NCI-H128 (cell line): ENCODE measurements around the gene FSD1L.
"Not testable (repeated sequence)": the region's sequence is repeated elsewhere in the genome, so short reads cannot be mapped to it uniquely, and the experiment has no call there.

Experiments
- DNase-seq: peaks from one replicate; lab custom pipeline; 2025; ENCODE audit not compliant: unreplicated experiment; lab: John Stamatoyannopoulos, UW

Gene FSD1L

DNA sequence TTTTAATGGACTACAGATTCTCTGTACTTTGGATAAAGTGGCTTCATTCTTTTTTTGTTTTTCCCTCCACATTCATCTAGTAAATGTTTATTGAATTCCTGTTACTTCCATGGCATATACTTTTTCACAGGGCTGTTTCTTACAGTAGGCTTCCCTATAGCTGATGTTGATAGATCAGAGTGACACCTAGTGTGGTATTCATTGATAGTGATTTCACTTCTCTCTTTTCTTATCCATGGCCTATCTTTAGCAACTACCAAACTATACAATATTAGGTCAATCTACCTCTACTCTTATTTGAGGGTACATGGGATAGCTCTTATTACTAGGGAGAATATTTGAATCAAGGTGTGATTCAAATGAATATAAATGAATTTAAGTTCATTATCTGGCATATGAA, 35.8 kb downstream of the FSD1L start:
- no peak for DNase-seq

DNA sequence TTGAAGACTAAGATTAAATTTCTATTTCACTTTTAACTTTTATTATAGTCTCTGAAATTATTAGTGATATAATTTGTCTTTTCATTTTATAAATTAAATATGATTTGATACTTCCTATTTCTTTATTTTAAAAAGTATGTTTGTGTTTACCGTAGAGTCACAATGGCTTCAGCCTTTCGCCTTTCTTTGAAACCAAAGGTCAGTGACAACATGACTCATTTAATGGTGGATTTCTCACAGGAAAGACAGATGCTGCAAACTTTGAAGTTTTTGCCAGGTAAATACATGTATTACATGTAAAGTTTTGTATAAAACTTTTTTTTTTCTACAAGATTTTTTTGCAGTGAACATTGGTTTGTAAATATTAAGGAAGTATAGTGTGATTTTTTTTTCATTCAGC, 36.4 kb downstream of the FSD1L start:
- no peak for DNase-seq

DNA sequence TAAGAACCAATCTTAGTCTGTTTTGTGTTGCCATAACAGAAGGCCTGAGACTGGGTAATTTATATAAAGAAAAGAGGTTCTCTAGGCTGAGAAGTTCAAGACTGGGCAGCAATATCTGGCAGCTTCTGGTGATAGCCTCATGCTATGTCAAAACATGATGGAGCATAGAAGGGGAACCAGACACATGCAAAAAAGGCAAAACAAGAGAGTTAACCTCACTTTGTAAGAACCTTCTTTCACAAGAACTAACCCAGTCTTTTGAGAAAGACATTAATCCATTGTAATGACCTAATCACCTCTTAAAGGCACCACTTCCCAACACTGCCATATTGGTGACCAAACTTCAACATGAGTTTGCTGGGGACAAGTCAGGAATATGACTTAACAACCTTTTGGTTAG, 37.3 kb downstream of the FSD1L start:
- DNase-seq = no peak

DNA sequence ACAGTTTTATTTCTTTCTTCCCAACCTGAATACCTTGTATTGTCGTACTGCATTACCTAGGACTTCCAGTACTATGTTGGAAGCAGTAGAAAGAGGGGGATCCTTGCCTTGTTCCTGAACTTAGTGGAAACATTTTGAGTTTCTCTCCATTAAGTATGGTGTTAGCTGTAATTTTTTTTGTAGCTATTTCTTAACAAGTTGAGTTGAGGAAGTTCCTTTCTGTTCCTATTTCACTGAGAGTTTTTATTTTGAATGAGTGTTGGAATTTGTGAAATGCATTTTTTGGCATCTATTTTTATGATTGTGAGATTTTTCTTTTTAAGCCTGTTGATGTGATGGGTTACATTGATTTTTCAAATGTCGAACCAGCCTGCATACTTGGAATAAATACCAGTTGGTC, 49.0 kb downstream of the FSD1L start:
- no peak for DNase-seq

DNA sequence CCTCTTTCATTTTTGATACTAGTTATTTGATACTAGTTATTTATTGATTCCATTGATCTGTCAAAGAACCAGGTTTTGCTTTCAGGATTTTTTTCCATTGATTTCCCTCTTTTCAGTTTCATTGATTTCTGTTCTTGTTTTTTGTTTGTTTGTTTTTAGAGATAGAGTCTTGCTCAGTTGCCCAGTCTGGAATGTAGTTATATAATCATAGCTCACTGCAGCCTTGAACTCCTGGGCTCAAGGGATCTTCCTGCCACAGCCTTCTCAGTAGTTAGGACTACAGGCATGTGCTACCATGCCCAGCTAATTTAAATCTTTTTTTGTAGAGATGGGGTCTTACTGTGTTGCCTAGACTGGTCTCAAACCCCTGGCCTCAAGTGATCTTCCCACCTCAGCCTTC, 49.9 kb downstream of the FSD1L start:
- DNase-seq = no peak

DNA sequence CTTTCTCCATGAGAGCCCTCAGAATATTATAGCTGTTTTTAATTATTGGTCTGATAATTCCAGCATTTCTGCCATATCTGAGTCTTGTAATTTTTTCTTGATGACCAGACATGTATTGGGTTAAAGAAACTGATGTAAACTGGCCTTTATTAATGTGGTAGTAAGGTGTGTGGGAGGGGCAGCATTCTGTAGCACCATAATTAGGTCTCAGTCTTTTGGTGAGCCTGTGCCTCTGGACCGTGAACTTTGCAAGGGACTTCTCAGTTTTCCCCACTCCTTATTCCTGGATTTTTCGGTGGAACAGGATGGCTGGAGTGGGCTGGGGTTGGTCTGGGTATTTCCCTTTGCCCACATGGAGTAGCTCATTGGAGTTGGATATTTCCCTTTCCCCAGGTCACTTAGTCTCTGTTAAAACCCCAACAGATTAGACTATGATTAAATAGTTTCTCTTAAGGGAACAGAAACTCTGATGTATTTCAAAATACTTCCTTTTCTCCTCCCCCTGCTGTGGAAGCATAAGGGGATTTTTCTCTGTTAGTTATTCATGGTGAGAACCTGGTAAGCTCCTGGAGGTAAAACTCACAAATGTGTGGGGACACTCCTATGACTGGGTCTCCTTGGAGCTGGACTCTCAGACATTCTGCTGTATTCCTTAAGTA, 52.4 kb downstream of the FSD1L start:
- DNase-seq = no peak

DNA sequence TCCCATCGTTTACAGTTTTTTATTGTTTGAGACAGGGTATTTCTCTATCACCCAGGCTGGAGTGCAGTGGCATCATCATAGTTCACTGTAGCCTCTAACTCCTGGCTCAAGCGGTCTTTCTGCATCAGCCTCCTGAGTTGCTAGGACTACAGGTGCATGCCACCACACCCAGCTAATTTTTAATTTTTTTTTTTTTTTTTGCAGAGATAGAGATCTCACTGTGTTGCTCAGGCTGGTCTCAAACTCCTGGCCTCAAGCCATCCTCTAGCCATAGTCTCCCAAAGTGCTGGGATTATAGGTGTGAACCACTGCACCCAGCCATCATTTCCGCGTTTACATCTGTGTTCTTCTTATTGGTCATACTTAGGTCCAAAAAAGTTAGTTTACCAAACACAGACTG, 53.6 kb downstream of the FSD1L start:
- no peak for DNase-seq

DNA sequence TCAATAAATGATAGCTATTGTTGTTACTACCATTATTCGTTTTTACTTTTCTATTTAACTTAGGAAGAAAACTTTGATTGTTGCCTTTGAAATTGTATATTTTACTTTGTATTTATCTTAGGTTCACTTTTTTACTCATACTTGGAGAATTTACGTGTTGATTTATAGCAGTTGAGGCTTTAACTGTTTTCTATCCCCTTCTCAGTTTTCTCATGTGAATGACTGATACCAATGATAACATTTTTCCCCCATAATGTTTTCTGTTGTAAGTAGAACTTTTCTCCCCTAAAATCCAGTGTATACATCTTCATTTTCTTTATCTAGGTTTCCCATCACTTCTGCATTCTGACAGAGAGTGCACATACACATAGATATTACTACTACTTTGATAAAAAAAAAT, 54.4 kb downstream of the FSD1L start:
- DNase-seq = no peak

DNA sequence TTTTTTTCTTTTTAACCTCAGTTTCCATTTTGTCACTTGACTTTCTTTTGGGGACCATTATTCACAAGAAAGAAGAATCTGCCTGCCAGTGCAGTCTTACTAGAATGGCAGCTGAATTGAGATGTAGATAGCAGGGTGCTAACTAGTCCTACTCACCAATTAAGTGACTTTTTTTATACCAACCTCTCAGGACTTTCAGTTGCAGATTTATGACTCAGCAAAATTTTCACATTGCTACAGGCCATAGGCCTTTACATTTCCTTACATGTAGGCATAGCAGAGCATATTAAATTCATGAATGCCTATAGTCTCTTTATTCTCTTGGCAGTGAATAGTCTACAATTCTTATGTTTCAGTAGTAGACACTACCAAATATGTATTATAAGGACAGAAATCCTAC, 56.0 kb downstream of the FSD1L start:
- DNase-seq = no peak

DNA sequence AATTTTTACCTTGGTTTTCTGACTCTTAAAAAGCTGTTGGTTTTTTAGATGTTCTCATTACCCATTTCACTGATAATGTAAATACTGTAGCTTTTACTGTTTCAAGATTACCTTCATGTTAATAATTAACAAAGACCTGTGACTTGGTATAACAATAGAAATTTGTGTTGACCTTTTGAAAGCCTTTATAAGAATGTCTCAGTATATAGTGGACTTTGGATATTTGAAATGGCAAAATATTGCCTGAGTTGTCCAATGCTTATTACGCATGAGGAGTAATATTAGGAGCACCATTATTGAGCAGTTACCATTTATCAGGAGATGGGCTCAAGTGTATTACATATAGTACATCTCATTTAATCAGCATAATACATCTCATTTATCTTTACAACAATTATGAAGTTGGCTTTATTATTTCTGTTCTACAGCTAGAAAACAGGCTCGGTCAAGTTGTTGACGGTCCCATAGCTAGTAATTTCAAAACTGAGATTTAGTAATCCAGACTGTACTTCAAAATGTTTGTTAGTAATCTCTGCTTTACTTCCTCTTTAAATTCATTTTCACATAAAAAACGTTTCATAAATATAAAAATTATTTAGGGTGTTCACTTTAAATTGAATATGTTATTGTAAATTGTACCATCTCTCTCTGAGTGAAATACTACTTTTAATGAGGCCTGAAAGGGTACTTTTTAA, 59.4 kb downstream of the FSD1L start:
- no peak for DNase-seq

DNA sequence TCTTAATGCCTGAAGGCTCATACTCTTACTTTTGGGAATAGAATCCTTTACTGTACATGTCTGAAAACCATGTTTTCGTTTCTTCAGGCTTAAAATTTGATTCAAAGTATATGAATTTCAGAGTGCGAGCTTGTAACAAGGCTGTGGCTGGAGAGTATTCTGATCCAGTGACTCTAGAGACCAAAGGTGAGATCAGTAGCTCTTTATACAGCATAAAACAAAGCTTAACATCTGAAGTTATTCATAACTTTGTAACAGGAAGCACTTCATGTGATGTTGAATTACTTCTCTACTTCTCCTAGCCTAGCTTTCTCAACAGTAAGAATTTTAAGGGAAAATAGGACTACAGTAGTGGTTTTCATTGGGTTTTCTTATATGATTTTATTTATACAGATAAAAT, 60.7 kb downstream of the FSD1L start:
- no peak for DNase-seq

DNA sequence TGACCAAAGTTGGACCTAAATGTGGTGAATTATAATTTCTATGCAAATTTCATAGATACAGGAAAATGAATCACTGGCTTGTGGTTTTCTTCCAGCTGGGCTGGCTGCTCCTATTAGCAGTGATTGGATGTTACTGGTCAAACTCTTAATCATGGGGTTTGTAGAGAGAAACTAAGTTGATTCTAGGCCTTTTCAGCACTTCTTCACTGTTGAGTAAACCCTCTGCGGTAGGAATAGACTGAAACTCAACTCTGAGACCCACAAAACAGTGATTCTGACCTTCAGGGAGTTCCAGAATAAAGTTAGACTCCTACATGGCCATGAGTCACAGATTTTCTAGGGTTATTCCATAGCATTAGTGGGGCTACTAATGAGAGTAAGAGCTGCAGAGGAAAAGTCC, 62.2 kb downstream of the FSD1L start:
- no peak for DNase-seq

DNA sequence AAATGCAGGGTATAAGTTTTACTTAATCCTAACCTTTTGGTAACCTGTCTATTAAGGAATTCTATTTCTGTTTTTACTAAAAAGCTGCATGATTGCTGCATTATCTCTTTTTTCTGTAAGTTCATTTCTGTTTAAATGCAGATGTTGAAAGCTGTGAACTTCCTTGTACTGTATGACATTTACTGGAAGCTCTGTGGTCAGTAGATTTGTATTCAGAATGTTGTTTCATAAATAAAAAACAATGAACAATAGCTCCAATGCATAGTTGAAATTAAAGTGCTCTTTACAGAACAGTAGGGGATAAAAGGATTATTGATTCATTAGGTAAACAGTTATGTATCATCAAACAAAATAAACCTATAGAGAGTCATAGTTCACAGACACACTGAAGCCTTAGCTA, 63.6 kb downstream of the FSD1L start:
- DNase-seq = no peak

DNA sequence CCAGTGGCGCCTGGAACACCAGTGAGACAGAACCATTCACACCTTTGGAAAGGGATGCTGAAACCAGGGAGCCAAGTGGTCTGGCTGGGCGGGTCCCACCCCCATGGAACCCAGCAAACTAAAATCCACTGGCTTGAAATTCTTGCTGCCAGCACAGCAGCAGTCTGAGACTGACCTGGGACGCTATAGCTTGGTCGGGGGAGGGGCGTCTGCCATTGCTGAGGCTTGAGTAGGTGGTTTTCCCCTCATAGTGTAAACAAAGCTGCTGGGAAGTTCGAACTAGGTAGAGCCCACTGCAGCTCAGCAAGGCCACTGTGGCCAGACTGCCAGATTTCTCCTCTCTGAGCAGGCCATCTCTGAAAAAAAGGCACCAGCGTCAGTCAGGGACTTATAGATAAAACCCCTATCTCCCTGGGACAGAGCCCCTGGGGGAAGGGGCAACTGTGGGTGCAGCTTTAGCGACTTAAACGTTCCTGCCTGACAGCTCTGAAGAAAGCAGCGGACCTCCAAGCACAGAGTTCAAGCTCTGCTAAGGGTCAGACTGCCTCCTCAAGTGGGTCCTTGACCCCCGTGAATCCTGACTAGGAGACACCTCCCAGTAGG, 68.1 kb downstream of the FSD1L start:
- DNase-seq = no peak

DNA sequence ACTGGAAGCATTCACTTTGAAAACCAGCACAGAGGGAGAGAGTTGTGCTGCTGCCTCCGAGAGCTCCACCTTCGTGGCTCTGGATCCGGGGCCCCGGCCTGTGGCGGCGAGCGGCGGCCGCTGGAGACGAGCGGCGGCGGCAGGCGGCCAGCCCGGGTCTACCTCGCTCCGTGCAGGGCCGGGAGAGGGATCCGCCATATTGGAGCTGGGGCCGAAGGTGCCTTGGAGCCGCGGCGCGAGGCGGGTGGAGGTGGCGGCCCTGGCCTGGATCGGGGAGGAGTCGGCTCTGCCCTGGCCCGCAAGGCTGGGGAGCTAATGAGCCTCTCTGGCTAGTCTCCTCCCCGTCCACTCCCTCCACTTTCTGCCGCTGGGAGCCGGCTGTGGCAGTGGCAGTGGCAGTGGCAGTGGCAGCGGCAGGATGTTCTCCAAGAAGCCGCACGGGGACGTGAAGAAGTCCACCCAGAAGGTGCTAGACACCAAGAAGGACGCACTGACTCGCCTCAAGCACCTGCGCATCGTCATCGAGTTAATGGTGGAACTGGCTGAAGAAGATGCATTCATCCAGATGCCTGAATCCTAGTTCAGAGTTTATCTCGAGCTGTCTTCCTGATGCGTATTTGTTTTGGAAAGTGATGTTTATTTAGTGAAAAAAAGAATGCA, 72.0 kb downstream of the FSD1L start:
- DNase-seq = not testable (repeated sequence)

DNA sequence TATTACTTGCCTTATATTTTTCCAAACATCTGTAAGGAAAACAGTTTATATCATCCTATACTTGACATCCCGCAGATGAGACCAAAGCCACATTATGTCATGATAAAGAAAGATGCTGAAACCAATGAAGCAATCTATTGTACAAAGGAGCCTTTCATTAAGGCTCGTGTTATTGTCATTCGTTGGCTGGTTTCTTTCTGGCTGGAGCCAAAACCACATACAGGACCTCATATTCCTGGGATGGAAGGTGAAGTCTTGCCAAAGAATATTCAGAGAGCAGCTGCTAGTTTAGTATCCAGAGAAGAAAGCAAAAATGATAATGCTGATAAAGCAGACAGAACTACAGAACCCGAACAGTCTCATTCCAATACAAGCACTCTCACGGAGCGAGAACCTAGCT, 73.2 kb downstream of the FSD1L start:
- DNase-seq = not testable (repeated sequence)

DNA sequence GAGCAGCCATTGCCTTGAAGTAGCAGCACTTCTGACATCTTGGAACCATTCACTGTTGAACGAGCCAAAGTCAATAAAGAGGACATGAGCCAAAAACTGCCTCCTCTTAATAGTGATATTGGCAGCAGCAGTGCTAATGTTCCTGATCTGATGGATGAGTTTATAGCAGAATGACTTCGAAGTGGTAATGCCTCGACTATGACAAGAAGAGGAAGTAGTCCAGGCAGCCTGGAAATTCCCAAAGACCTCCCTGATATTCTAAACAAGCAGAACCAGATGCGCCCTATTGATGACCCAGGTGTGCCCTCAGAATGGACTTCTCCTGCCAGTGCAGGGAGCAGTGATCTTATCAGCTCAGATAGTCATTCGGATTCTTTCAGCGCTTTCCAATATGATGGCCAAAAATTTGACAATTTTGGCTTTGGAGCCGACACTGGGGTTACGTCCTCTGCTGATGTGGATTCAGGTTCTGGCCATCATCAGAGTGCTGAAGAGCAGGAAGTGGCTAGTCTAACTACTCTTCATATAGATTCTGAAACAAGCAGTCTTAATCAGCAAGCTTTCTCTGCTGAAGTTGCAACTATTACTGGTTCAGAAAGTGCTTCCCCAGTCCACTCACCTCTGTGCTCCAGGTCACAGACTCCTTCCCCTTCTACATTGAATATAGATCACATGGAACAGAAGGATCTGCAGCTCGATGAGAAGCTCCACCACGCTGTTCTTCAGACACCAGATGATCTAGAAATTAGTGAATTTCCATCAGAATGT, 75.0 kb downstream of the FSD1L start:
- DNase-seq = not testable (repeated sequence)

DNA sequence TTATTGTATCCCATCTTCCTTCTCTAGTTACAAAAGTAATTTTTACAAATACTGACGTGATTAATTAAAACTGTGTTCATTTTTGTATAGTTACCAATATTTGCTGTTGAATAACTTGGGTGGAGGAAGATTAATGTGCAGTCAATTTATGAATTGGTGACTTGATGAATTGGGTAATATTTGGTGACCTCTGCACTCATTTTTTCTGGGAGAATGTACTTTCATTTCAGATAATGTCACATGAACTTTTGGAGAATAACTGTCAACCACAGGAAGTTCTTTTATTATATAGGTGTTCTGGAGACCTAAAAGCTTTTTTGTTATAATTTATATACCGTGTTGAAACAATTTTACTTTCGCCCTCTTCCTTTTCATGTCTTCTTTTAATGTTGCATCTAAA, 83.7 kb downstream of the FSD1L start:
- no peak for DNase-seq

DNA sequence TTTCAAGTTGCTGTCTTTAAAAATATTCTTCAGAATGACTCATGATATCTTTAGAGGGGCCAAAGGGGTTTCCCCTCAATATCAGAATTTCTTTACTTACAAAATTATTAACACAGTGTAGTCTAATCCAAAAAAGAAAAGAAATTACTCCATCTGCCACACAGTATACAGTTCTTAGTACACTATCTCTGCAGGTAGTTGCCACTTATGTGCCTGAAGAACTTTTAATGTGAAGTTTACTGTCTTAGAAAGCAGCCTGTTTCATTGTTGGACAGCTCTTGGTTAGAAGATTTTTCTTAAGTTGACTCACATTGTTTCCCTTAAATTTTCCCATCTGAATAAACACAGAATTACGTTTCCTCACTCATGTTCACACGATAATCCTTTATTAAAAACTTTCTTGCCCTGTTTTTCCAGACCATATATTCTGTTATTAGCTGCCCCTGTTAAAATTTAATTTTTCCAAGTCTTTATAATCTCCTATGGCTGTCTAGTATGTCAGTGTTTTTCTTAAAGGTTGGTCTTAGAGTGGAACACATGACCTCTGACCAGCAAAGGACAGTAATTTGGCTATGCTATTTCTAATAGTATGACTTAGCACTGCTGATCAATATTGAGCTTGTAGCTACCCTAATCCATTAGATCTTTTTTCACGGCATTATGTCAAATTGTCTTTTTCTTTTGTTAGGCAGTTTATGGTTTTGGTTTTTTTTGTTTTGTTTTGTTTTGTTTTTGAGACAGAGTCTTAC, 88.3 kb downstream of the FSD1L start:
- no peak for DNase-seq

DNA sequence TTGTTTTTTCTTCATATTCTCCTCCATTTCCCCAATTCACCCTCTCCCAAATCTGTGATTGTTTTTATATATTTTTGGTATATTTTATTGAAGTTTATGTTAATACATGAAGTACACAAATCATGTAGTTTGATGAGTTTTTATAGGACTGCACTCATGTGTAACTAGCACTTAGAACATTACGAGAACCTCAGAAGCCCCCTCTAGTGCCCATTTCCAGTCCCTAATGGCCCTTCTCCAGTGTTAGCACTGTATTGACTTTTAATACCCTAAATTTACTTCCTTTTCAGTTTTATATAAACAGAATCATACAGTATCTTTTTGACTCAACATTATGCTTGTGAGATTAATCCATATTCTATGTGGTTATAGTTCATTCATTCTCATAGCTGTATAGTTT, 91.6 kb downstream of the FSD1L start:
- no peak for DNase-seq

DNA sequence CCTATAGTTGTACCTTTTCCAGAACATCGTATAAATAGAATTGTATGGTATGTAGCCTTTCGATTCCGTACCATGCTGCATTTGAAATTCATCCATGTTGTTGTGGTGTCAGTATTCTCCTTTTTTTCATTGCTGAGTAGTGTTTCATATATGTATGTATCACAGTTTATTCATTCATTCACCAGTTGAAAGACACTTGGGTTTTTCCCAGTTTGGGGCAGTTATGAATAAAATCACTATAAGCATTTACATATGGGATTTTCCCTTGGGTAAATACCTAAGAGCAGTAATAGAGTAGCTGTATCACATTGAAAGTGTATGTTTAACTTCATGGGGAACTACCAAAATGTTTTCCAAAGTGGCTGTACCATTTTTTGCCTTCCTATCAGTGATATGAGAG, 94.0 kb downstream of the FSD1L start:
- no peak for DNase-seq
